A549 (cell line): ENCODE measurements around the gene TNFRSF11A.

Experiments used
- CTCF ChIP-seq: fragments of >200 bp; sonication (Bioruptor Twin); formaldehyde crosslinking; IDR thresholded peaks from 3 replicates; pipeline ENCODE4 v1.5.1; 2016
- EP300 ChIP-seq, 2 experiments: fragments of >200 bp; sonication (Bioruptor Twin); formaldehyde crosslinking; IDR thresholded peaks; 2 replicates in 1 of 2; 3 replicates in 1 of 2; pipeline ENCODE4 v1.6.1; 2016 to 2017
- HOXA7 ChIP-seq: fragments of 250-450 bp; sonication (Bioruptor Pico); IDR thresholded peaks from 2 replicates; pipeline ENCODE4 v1.5.0; 2020; ENCODE audit warnings: mild to moderate bottlenecking, moderate library complexity
- MAX ChIP-seq: IDR thresholded peaks from 2 replicates; pipeline ENCODE4 v1.6.1; 2012
- NFE2L2 ChIP-seq: fragments of 150-350 bp; conservative IDR thresholded peaks from 2 replicates; pipeline ENCODE4 v1.6.1; 2014; ENCODE audit warnings: low read length
- PBX3 ChIP-seq: IDR thresholded peaks from 2 replicates; pipeline ENCODE4 v1.6.1; 2012
- POLR2A ChIP-seq: IDR thresholded peaks from 2 replicates; pipeline ENCODE4 v1.6.1; 2012; ENCODE audit warnings: mild to moderate bottlenecking, low read length
- ZSCAN20 ChIP-seq: fragments of 250-450 bp; sonication (Bioruptor Pico); IDR thresholded peaks from 2 replicates; pipeline ENCODE4 v1.8.0; 2022; ENCODE audit warnings: mild to moderate bottlenecking, moderate library complexity

GRCh38 chr18:62338446-62339105 lies 13.5 kb downstream of the TNFRSF11A start:
- no peak for TF ChIP-seq PBX3
- no peak for TF ChIP-seq CTCF
- no peak for TF ChIP-seq EP300 (IDR thresholded peaks at IDR 0.05)
- TF ChIP-seq MAX = no peak
- TF ChIP-seq HOXA7 (CRISPR knock-in tag) = no peak
- TF ChIP-seq NFE2L2 = no peak
- no peak for TF ChIP-seq POLR2A
- TF ChIP-seq ZSCAN20 (CRISPR knock-in tag) = no peak
